ENCODE results near the gene LIMS3. TPM values are rescaled to one million over a fixed set of nuclear protein-coding genes. Genes with fewer than 3 reads are reported as not detected.
"Not testable (repeated sequence)": the region's sequence is repeated elsewhere in the genome, so short reads cannot be mapped to it uniquely, and the experiment has no call there.

Gene LIMS3
- total RNA-seq, 1 donor from 2014 or later = 21.9 TPM

DNA sequence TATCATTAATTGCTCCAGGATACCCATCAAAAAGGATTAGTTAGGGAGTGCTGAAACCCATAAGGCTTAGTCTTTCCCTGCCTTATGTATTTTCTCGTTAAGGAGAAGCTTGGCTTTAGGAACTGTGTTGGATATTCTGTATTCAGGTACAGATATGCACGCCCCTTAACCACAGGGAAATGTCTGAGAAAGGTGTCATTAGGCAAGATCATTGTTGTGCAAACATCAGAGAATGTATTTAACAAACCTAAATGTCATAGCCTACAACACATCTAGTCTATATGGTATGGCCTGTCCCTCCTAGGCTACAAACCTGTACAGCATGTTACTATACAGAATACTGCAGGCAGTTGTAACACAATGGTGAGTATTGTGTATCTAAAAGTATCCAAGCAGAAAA lies 10.1 kb downstream of the LIMS3 start:
- H3K27ac ChIP-seq; DNase-seq (ENCODE audit: low spot score in 2 of 2); H3K27me3 ChIP-seq; H3K4me1 ChIP-seq; H3K4me3 ChIP-seq; H3K36me3 ChIP-seq; H3K9me3 ChIP-seq; intact Hi-C loops (cut with DNase I): not testable (repeated sequence)

DNA sequence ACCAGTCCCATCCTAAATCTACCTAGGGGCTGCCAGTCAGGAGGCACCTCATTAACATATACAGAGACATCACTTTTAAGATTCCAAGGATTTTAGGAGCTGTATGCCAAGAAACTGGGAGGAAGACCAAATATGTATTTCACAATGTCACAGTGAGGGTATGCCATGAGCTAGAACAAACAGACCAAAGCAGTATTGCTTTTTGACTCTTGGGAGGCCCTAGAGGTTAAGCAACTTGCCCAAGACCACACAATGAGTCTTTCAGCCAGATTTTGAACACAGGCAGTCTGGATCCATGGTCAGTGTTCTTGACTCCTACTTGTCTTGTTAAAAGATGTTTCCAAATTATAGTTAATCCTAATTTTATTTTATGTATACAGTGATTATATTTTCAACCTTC lies 12.3 kb downstream of the LIMS3 start:
- H3K36me3 ChIP-seq; DNase-seq (ENCODE audit: low spot score in 2 of 2); H3K27me3 ChIP-seq; H3K4me3 ChIP-seq; H3K4me1 ChIP-seq; intact Hi-C loops (cut with DNase I); H3K27ac ChIP-seq; H3K9me3 ChIP-seq: not testable (repeated sequence)

DNA sequence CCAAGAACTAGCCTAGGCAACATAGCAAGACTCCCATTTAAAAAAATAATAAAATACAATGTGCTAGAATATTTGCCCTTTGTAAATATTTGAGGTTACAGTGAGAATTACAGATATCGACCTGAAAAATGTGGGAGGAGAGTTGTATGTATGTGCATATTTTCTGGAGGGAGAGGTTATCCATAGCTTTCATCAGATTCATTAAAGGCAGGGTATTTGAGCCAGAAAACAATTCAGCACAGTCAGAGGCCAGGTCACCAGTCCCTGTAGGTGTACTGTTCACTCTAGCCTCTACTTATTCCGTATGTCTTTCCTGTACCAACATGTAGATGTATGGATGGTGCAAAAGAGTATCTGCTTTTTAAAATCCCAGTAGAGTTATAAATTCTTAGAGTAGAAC lies 15.4 kb downstream of the LIMS3 start:
- H3K4me3 ChIP-seq; H3K27ac ChIP-seq; DNase-seq (ENCODE audit: low spot score in 2 of 2); H3K9me3 ChIP-seq; intact Hi-C loops (cut with DNase I); H3K4me1 ChIP-seq; H3K36me3 ChIP-seq; H3K27me3 ChIP-seq: not testable (repeated sequence)

DNA sequence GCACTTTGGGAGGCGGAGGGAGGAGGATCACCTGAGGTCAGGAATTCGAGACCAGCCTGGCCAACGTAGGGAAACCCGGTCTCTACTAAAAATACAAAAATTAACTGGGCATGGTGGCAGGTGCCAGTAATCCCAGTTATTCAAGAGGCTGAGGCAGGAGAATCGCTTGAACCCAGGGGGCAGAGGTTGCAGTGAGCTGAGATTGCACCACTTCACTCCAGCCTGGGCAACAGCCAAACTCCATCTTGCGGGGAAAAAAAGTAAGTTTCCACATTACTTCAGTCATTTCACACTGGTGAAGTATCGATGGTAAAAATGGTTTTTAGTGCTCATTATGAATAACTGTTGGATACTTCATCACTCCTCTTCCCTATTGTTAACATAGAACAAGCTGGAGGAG lies 16.1 kb downstream of the LIMS3 start:
- intact Hi-C loops (cut with DNase I); H3K9me3 ChIP-seq; H3K27ac ChIP-seq; H3K27me3 ChIP-seq; H3K4me3 ChIP-seq; H3K4me1 ChIP-seq; DNase-seq (ENCODE audit: low spot score in 2 of 2); H3K36me3 ChIP-seq: not testable (repeated sequence)

DNA sequence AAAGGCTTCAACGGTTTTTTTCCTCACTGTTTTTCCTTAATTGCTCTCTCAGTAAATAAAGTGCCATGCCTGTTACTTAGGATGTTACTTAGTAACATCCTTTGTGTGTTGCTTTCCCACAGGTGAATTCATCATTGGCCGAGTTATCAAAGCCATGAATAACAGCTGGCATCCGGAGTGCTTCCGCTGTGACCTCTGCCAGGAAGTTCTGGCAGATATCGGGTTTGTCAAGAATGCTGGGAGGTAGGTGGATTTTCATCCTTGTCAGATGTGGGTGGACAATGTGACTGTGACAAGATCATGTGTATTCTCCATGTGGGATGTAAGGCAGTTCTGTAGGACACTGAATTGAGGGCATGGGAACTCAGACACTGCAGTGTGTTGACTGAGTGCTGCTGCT lies 17.3 kb downstream of the LIMS3 start:
- H3K27me3 ChIP-seq; H3K36me3 ChIP-seq; H3K27ac ChIP-seq; intact Hi-C loops (cut with DNase I); H3K4me3 ChIP-seq; H3K4me1 ChIP-seq; H3K9me3 ChIP-seq; DNase-seq (ENCODE audit: low spot score in 2 of 2): not testable (repeated sequence)

DNA sequence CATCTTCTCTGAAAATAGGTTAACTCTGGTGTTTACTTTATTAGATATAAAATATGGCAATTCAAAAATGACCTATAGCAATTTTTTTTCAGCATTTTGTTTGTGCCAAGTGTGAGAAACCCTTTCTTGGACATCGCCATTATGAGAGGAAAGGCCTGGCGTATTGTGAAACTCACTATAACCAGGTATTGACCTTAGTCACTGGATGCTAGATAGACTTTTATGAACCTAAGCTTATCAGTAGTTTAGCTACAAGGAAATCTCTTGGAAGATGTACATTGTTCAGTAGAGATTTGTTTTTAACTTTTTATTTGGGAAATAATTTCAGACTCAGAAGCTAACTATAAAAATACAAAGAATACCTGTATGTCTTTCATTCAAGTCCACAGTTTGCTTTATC lies 21.7 kb downstream of the LIMS3 start:
- H3K4me3 ChIP-seq; DNase-seq (ENCODE audit: low spot score in 2 of 2); H3K27ac ChIP-seq; H3K4me1 ChIP-seq; intact Hi-C loops (cut with DNase I); H3K36me3 ChIP-seq; H3K27me3 ChIP-seq; H3K9me3 ChIP-seq: not testable (repeated sequence)

DNA sequence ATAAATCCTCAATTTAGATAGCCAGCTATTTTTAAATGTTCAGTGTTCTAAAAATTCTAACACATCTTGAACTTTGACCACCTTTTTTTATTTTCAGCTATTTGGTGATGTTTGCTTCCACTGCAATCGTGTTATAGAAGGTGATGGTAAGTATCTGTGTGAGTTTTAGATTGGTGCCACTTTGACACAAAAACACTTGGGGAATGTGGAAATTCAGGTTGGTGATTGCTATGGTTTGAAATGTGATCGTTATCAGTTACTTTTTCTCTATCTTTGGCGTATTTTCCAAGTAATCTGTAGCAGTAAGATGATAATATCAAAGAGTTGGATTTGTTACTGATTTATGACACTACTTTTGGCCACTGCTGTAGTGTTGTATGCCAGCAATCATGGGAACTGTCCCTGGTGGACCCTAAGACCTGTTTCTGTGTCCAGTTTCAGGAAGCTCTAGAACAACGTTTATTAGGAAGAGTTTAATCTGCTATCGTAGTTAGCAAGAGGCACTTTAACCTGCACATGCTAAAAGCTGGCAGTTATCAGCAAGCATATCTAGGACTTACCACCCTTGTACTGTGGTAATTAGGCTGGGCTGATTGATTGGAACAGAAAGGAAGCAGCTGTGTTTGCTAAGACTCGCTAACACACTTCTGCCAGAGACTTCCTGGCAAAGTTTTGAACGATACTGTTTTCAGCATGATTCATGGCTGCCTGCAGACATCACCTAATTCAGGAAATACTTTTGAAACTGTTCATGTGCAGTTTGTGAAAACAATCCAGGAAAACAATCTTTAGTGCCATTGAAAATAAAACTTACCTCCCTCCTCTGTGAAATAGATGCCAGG lies 23.3 kb downstream of the LIMS3 start:
- intact Hi-C loops (cut with DNase I); H3K36me3 ChIP-seq; DNase-seq (ENCODE audit: low spot score in 2 of 2); H3K9me3 ChIP-seq; H3K27ac ChIP-seq; H3K27me3 ChIP-seq; H3K4me1 ChIP-seq; H3K4me3 ChIP-seq: not testable (repeated sequence)

DNA sequence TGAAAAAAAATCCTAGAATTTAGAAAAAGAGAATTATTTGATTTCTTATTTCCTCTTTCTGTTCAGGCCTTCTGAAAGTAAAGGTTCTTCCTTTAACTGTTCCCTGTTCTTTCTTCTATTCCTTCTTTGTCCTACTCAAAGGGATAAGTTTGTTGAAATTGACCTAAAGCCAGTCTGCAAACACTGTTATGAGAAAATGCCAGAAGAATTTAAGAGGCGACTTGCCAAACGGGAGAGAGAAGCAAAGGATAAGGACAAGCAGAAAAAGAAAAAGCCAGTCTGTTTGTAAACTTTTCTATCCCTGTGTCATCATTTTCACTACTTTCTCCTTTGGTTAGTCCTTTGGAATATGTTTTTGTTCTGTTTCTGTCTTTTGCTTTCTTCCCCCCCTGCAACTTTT lies 26.0 kb downstream of the LIMS3 start:
- H3K4me1 ChIP-seq; H3K27ac ChIP-seq; intact Hi-C loops (cut with DNase I); H3K27me3 ChIP-seq; H3K36me3 ChIP-seq; DNase-seq (ENCODE audit: low spot score in 2 of 2); H3K4me3 ChIP-seq; H3K9me3 ChIP-seq: not testable (repeated sequence)

DNA sequence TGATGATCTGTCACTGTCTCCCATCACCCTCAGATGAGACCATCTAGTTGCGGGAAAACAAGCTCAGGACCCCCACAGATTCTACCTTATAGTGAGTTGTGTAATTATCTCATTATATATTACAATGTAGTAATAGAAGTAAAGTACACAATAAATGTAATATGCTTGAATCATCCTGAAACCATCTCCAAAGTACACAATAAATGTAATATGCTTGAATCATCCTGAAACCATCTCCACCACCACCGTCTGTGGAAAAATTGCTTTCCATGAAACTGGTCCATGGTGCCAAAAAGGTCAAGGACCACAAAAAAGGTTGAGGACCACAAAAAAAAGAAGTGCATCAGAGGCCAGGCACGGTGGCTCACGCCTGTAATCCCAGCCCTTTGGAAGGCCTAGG lies 29.3 kb downstream of the LIMS3 start:
- H3K27me3 ChIP-seq; H3K4me1 ChIP-seq; H3K4me3 ChIP-seq; H3K27ac ChIP-seq; intact Hi-C loops (cut with DNase I); DNase-seq (ENCODE audit: low spot score in 2 of 2); H3K36me3 ChIP-seq; H3K9me3 ChIP-seq: not testable (repeated sequence)

DNA sequence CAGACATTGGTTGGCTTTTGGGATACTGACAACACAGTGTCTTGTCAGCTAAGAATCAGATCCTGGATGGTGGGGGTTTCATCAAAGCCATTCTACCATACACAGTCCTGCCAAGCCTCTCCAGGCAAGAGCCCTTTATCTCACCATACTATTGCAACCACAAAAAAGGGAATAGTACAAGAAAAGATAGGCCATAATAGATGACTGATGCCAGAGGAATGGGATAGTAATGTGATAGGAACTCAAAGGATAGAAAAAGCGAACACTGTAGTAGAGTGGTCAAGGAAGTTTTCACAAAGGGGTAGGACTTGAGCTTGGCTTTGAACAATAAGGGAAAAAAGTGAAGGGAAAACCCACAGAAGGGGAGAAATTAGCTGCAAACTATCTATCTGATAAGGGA lies 30.7 kb downstream of the LIMS3 start:
- H3K9me3 ChIP-seq; DNase-seq (ENCODE audit: low spot score in 2 of 2); H3K4me1 ChIP-seq; H3K36me3 ChIP-seq; H3K4me3 ChIP-seq; intact Hi-C loops (cut with DNase I); H3K27ac ChIP-seq; H3K27me3 ChIP-seq: not testable (repeated sequence)

DNA sequence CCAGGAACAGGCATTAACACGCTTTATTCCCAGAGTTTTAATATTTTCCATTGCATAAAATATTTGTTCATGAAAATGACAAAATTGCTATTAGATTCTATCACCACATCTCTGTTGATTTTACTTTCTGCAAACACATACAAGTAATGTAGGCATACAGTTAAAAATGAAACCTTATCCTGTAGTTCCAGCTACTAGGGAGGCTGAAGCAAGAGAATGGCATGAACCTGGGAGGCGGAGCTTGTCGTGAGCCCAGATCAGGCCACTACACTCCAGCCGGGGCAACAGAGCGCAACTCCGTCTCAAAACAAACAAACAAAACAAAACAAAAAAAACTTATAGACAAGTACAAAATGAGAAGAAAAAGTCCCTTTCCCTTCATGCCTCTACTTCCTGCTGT lies 38.0 kb downstream of the LIMS3 start:
- intact Hi-C loops (cut with DNase I); H3K27me3 ChIP-seq; H3K9me3 ChIP-seq; H3K36me3 ChIP-seq; H3K4me1 ChIP-seq; H3K27ac ChIP-seq; DNase-seq (ENCODE audit: low spot score in 2 of 2); H3K4me3 ChIP-seq: not testable (repeated sequence)

DNA sequence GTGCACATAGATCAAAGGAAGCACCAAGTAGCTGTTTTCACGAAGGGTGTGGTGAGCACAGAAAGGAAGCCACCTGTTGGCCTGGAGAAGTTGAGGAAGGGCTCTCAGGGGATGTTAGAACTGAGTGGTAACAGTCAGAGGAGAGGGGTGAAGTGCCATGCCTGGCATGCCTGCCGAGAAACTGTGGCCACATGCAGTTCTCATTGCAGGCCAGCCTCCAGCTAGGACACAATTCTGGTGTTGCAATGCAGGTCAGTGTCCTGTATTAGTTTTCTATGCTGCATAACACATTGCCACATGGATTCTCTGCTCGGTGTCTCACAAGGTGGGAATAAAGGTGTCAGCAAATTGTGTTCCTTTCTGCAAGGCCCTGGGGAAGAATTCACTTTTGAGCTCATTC lies 46.9 kb downstream of the LIMS3 start:
- H3K9me3 ChIP-seq; DNase-seq (ENCODE audit: low spot score in 2 of 2); H3K27ac ChIP-seq; intact Hi-C loops (cut with DNase I); H3K27me3 ChIP-seq; H3K4me3 ChIP-seq; H3K36me3 ChIP-seq; H3K4me1 ChIP-seq: not testable (repeated sequence)

DNA sequence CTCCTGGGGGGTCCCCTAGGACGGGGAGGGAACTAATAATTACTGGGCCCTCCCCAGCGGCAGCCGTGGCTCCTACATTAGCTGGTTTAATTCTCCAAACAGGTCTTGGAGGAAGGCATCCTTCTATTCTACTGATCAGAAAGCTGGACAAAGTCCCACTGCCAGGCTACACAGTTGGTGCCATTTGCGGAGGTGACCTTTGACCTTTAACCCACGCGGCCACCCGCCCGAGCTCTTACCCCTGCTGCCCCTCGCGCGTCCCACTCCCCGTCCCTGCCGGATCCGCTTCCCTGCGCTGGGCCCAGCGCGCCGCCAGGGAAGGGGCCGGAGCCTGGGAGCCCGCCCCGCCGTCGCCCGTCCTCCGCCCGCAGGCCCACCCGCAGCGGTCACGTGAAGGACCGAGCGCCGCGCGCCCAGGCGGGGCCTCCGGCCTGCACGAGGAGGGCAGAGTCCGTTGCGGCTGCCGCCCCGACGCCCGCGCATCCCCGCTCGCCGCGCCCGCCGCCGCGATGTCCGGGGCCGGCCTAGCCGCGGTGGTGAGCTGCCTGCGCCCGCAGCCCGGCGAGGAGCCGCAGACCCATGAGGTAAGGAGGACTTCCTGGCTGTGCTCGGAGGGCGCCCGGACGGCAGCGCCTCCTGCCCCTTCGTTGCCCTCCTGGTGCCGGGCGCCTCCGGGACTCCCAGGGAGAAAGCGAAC lies 48.9 kb downstream of the LIMS3 start:
- DNase-seq (ENCODE audit: low spot score in 2 of 2); intact Hi-C loops (cut with DNase I); H3K9me3 ChIP-seq; H3K27me3 ChIP-seq; H3K27ac ChIP-seq; H3K4me1 ChIP-seq; H3K36me3 ChIP-seq; H3K4me3 ChIP-seq: not testable (repeated sequence)

DNA sequence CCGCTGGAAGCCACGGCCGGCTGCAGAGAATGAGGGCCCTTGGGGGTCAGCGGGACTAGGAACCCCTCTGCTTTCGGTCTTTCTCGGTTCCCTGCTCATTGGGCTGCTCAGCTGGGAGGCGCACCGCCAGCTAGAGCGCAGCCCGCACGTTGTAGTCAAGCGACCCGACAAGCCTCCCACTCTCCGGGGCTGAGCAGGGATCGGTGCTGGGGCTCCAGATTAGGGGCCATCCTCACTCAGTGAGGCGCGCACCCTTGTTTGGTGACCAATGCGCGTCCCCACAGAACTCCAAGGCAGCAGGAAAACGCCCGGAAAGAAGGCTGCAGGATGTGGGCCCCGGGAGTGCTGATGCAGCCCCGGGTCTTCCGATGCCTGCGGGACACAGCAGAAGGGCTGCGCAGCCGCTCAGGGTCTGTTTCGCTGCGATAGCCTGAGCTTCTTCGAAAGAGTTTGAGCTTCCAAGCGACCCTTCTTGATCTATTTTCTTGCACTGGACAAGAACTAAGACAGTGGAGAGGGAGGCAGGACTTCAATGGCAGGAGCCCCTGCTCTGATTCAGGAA lies 49.6 kb downstream of the LIMS3 start:
- intact Hi-C loops (cut with DNase I); DNase-seq (ENCODE audit: low spot score in 2 of 2); H3K36me3 ChIP-seq; H3K9me3 ChIP-seq; H3K27me3 ChIP-seq; H3K4me1 ChIP-seq; H3K27ac ChIP-seq; H3K4me3 ChIP-seq: not testable (repeated sequence)

Measured in ascending aorta (tissue), 2 donors.